ENCODE data around the gene IFNA10. TPM values are rescaled to one million over a fixed set of nuclear protein-coding genes. Genes with fewer than 3 reads are reported as not detected.

Gene IFNA10
- polyA plus RNA-seq, 1 donor (not counting 4 experiments of a cell fraction or from before 2014, with no cell fraction given) = not detected

GRCh38 chr9:21252721-21253547 lies 46.0 kb upstream of the IFNA10 start:
- dilution Hi-C loops (cut with MboI; ENCODE audit: extremely low pct_ligation_motif_present, low sequenced_read_pairs) = no loop called here
- no peak overlapping the region for H3K27ac ChIP-seq (ENCODE audit: control insufficient read depth, insufficient read depth, low read length)
- H4K20me1 ChIP-seq (ENCODE audit: control insufficient read depth, extremely low read depth, insufficient read depth, low read length) = no peaks in the 10 kb centered on the region
- H3K36me3 ChIP-seq (ENCODE audit: control insufficient read depth in 2 of 2, extremely low read depth in 1 of 2, insufficient read depth in 2 of 2, low read length in 2 of 2) = no peaks in the 10 kb centered on the region
- DNase-seq (ENCODE audit: low read depth, low spot score) (no peak), FAIRE-seq (peak; percentile 36)
- no peaks in the 10 kb centered on the region for H3K9me3 ChIP-seq (ENCODE audit: control insufficient read depth, low read depth, low read length)
- TF ChIP-seq CTCF (optimal IDR thresholded peaks at IDR 0.05 in 1 of 3, IDR thresholded peaks at IDR 0.05 in 1 of 3, conservative IDR thresholded peaks at IDR 0.05 in 1 of 3; ENCODE audit: extremely low read depth in 1 of 3, insufficient read depth in 2 of 3, low read length in 3 of 3) = peak; percentile 36 to 51 (median 45)
- no peak for TF ChIP-seq EZH2 (IDR thresholded peaks at IDR 0.05; ENCODE audit: low read length)
- no peaks in the 10 kb centered on the region for H3K79me2 ChIP-seq (ENCODE audit: control insufficient read depth, insufficient read depth, low read length)
- peaks cover 19% of the 10 kb centered on the region for H3K27me3 ChIP-seq (ENCODE audit: control insufficient read depth, extremely low read depth, insufficient read depth, low read length)
- no peak overlapping the region for H3K9ac ChIP-seq (ENCODE audit: control insufficient read depth, extremely low read depth, insufficient read depth, low read length)
- no peak overlapping the region for H3K4me3 ChIP-seq (ENCODE audit: control insufficient read depth in 2 of 3, extremely low read depth in 1 of 3, insufficient read depth in 2 of 3, low read depth in 1 of 3, low read length in 3 of 3)
- H3K9me1 ChIP-seq (ENCODE audit: control insufficient read depth, extremely low read depth, insufficient read depth, low read length) = no peaks in the 10 kb centered on the region
- no peak overlapping the region for H2AFZ ChIP-seq (ENCODE audit: control insufficient read depth, low read length)
- H3K4me1 ChIP-seq (ENCODE audit: control insufficient read depth, extremely low read depth, insufficient read depth, low read length) = no peaks in the 10 kb centered on the region
- peak overlapping the region; percentile 44 for H3K4me2 ChIP-seq (ENCODE audit: control insufficient read depth, extremely low read depth, insufficient read depth, low read depth, low read length)

- TF ChIP-seq EZH2 (IDR thresholded peaks at IDR 0.05; ENCODE audit: low read length) = no peak
- no peak for TF ChIP-seq CTCF (optimal IDR thresholded peaks at IDR 0.05 in 1 of 3, IDR thresholded peaks at IDR 0.05 in 1 of 3, conservative IDR thresholded peaks at IDR 0.05 in 1 of 3; ENCODE audit: extremely low read depth in 1 of 3, insufficient read depth in 2 of 3, low read length in 3 of 3)
- H3K79me2 ChIP-seq (ENCODE audit: control insufficient read depth, insufficient read depth, low read length) = no peaks in the 10 kb centered on the region
- no peak overlapping the region for H3K27ac ChIP-seq (ENCODE audit: control insufficient read depth, insufficient read depth, low read length)
- no peaks in the 10 kb centered on the region for H3K36me3 ChIP-seq (ENCODE audit: control insufficient read depth in 2 of 2, extremely low read depth in 1 of 2, insufficient read depth in 2 of 2, low read length in 2 of 2)
- H3K4me1 ChIP-seq (ENCODE audit: control insufficient read depth, extremely low read depth, insufficient read depth, low read length) = no peaks in the 10 kb centered on the region
- dilution Hi-C loops (cut with MboI; ENCODE audit: extremely low pct_ligation_motif_present, low sequenced_read_pairs) = no loop called here
- H3K9ac ChIP-seq (ENCODE audit: control insufficient read depth, extremely low read depth, insufficient read depth, low read length) = no peak overlapping the region
- H3K4me2 ChIP-seq (ENCODE audit: control insufficient read depth, extremely low read depth, insufficient read depth, low read depth, low read length) = no peak overlapping the region
- no peak overlapping the region for H2AFZ ChIP-seq (ENCODE audit: control insufficient read depth, low read length)
- H3K27me3 ChIP-seq (ENCODE audit: control insufficient read depth, extremely low read depth, insufficient read depth, low read length) = peaks cover 19% of the 10 kb centered on the region
- H4K20me1 ChIP-seq (ENCODE audit: control insufficient read depth, extremely low read depth, insufficient read depth, low read length) = no peaks in the 10 kb centered on the region
- no peaks in the 10 kb centered on the region for H3K9me1 ChIP-seq (ENCODE audit: control insufficient read depth, extremely low read depth, insufficient read depth, low read length)
- H3K9me3 ChIP-seq (ENCODE audit: control insufficient read depth, low read depth, low read length) = no peaks in the 10 kb centered on the region
- no peak overlapping the region for H3K4me3 ChIP-seq (ENCODE audit: control insufficient read depth in 2 of 3, extremely low read depth in 1 of 3, insufficient read depth in 2 of 3, low read depth in 1 of 3, low read length in 3 of 3)
- DNase-seq (ENCODE audit: low read depth, low spot score) = no peak
- FAIRE-seq = no peak
Observed at GRCh38 chr9:21251638-21252037, 44.7 kb upstream of the IFNA10 start.

All from keratinocyte (primary cell).